BJ (cell line): ENCODE data around the gene PRRC2B. TPM values are rescaled to one million over a fixed set of nuclear protein-coding genes. Genes with fewer than 3 reads are reported as not detected.

Experiments
- CTCF ChIA-PET: fragments of 350-600 bp; formaldehyde crosslinking; extraction: SDS; loops from one replicate; lab custom pipeline; 2021; ENCODE audit warnings: antibody characterized with exemption, inconsistent platforms; lab: Yijun Ruan, JAX
- POLR2A ChIA-PET: fragments of 300-600 bp; sonication (Branson Sonifier 250); formaldehyde crosslinking; extraction: SDS; loops from one replicate; lab custom pipeline; 2021; ENCODE audit warnings: antibody characterized with exemption; lab: Charles Lee
- DNase-seq: peaks from one replicate; pipeline ENCODE4 v3.0.0-alpha.2; 2011; ENCODE audit warnings: low read depth
- H3K27me3 ChIP-seq: 2 replicates; pipeline ENCODE4 v1.6.0; 2011; ENCODE audit warnings: low read length; ENCODE audit not compliant: control insufficient read depth, insufficient read depth
- H3K36me3 ChIP-seq: 2 replicates; pipeline ENCODE4 v1.5.1; 2011; ENCODE audit warnings: low read length; ENCODE audit not compliant: control insufficient read depth, insufficient read depth
- H3K4me3 ChIP-seq: 2 replicates; pipeline ENCODE4 v1.5.1; 2011; ENCODE audit warnings: low read depth, mild to moderate bottlenecking, control low read depth, low read length
- polyA plus RNA-seq: library from polyadenylated mRNA; depleted of rRNA; stranded (reverse); fragments of >200 nt; gene quantifications from 2 replicates; pipeline ENCODE4 v1.2.3, GENCODE V29; 2011
- TF ChIP-seq, protein P1 (sequence below): IDR thresholded peaks from 2 replicates; pipeline ENCODE4 v1.5.1; 2011; ENCODE audit warnings: low read depth, mild to moderate bottlenecking, control low read depth, inconsistent platforms, low read length, moderate library complexity; ENCODE audit not compliant: insufficient read depth

PRRC2B gene
- polyA plus RNA-seq, 1 experiment = 25.8 TPM

- ChIA-PET POLR2A (no interaction called here), CTCF (interaction anchor here (0.6 to 2.6 kb wide), 2 partner anchors 61 to 123 kb away, joined by 3 to 8 read pairs; no protein-coding TSS in a partner anchor)
- no peak for DNase-seq
- Histone ChIP-seq H3K27me3 (no peaks in the 10 kb centered on the region), H3K4me3 (no peak overlapping the region), H3K36me3 (peaks cover 47% of the 10 kb centered on the region)
- TF ChIP-seq, protein P1, sequence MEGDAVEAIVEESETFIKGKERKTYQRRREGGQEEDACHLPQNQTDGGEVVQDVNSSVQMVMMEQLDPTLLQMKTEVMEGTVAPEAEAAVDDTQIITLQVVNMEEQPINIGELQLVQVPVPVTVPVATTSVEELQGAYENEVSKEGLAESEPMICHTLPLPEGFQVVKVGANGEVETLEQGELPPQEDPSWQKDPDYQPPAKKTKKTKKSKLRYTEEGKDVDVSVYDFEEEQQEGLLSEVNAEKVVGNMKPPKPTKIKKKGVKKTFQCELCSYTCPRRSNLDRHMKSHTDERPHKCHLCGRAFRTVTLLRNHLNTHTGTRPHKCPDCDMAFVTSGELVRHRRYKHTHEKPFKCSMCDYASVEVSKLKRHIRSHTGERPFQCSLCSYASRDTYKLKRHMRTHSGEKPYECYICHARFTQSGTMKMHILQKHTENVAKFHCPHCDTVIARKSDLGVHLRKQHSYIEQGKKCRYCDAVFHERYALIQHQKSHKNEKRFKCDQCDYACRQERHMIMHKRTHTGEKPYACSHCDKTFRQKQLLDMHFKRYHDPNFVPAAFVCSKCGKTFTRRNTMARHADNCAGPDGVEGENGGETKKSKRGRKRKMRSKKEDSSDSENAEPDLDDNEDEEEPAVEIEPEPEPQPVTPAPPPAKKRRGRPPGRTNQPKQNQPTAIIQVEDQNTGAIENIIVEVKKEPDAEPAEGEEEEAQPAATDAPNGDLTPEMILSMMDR = no peak
Measured at GRCh38 chr9:131473198-131473885, 79.5 kb downstream of the PRRC2B start.

GRCh38 chr9:131473891-131474290 lies 80.0 kb downstream of the PRRC2B start:
- H3K4me3 ChIP-seq = no peak overlapping the region
- ChIA-PET CTCF (interaction anchor here (0.6 to 2.6 kb wide), 2 partner anchors 62 to 124 kb away, joined by 3 to 8 read pairs; no protein-coding TSS in a partner anchor), POLR2A (no interaction called here)
- TF ChIP-seq, protein P1 = no peak
- DNase-seq = no peak
- peaks cover 50% of the 10 kb centered on the region for H3K36me3 ChIP-seq
- H3K27me3 ChIP-seq = no peaks in the 10 kb centered on the region

- Histone ChIP-seq H3K4me3 (no peak overlapping the region), H3K27me3 (no peaks in the 10 kb centered on the region), H3K36me3 (peaks cover 53% of the 10 kb centered on the region)
- TF ChIP-seq, protein P1 = no peak
- ChIA-PET CTCF (interaction anchor here (2.6 kb wide), 1 partner anchor 125 kb away, joined by 8 read pairs; no protein-coding TSS in a partner anchor), POLR2A (no interaction called here)
- DNase-seq = no peak
Measured at GRCh38 chr9:131474711-131475110, 80.8 kb downstream of the PRRC2B start.

DNA sequence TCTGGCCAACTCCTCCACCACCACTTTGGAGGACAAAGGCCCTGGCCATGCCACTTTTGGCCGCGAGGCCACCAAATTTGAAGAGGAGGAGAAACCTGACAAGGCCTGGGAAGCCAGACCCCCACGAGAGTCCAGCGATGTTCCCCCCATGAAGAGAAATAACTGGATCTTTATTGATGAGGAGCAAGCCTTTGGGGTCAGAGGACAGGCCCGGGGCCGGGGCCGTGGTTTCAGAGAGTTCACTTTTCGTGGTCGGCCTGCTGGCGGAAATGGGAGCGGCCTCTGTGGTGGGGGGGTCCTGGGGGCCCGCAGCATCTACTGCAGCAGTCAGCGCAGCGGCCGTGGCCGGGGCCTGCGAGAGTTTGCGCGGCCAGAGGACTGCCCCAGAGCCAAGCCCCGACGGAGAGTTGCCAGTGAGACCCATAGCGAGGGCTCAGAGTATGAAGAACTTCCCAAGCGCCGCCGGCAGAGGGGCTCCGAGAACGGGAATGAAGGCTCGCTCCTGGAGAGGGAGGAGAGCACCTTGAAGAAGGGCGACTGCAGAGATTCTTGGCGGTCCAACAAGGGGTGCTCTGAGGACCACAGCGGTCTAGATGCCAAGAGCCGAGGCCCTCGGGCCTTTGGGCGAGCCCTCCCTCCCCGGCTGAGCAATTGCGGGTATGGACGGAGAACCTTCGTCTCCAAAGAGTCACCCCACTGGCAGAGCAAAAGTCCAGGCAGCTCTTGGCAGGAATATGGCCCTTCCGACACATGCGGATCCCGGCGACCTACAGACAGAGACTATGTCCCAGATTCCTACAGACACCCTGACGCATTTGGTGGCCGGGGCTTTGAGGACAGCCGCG lies 81.4 kb downstream of the PRRC2B start:
- TF ChIP-seq, protein P1 = no peak
- no peaks in the 10 kb centered on the region for H3K27me3 ChIP-seq
- CTCF ChIA-PET = interaction anchor here (2.6 kb wide), 1 partner anchor 125 kb away, joined by 8 read pairs; no protein-coding TSS in a partner anchor
- no peak for DNase-seq
- peaks cover 51% of the 10 kb centered on the region for H3K36me3 ChIP-seq
- H3K4me3 ChIP-seq = no peak overlapping the region
- POLR2A ChIA-PET = interaction anchor here (0.6 kb wide), 1 partner anchor 187 kb away, joined by 3 read pairs; no protein-coding TSS in a partner anchor
